GM23248 (cell line): ENCODE results near the gene THBS3.

Experiments
- EZH2 ChIP-seq: fragments of 200-600 bp; sonication (generic); IDR thresholded peaks from 2 replicates; pipeline ENCODE4 v1.6.1; 2018; ENCODE audit warnings: antibody characterized with exemption, mild to moderate bottlenecking; ENCODE audit not compliant: insufficient read depth, poor library complexity, severe bottlenecking
- EZH2phosphoT487 ChIP-seq: fragments of 200-600 bp; sonication (generic); IDR thresholded peaks from 2 replicates; pipeline ENCODE4 v1.6.1; 2018; ENCODE audit warnings: antibody characterized with exemption, moderate library complexity, mild to moderate bottlenecking, low read depth; ENCODE audit not compliant: insufficient read depth

GRCh38 chr1:155195201-155196102 is 12.2 kb downstream of the THBS3 start:
- TF ChIP-seq EZH2, result no peak
- TF ChIP-seq EZH2phosphoT487, result no peak
